ENCODE results near the gene TMEM72.
A peak's percentile ranks its signal among the peaks of the same experiment; 100 is the strongest.
"Not testable (repeated sequence)": the region's sequence is repeated elsewhere in the genome, so short reads cannot be mapped to it uniquely, and the experiment has no call there.

Gene TMEM72

DNA sequence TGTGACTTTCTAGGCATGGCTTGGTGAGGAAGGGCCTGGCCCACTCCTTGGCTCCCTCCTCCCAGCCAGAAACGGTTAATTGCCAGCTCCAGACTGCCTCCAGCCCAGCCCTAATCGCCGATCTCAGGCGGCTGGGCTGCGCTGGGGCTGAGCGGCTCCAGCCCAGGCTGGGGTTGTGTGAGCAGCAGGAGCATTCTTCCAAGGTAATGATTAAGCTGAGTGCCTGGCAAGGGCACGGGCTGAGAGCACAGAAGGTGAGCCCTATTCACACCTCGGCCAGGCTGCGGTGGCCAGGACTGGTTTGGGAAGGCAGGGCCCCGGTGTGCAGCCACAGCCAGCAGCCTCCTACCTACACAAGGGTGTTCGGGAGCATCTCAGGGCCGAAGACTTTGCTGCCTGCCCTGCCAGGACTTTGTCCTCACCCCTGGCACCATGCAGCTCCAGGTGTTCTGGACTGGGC lies at the start of gene TMEM72:
TMEM72 (plus strand) TSS at position 257 of the 460 bp plus-strand sequence; CDS start at position 433, 176 bp downstream.
- Histone ChIP-seq H3K27me3 (ENCODE audit: control insufficient read depth, insufficient read depth, low read length) (no peaks in the 10 kb centered on the region), H3K9me3 (ENCODE audit: control insufficient read depth, low read length) (no peaks in the 10 kb centered on the region), H3K4me3 (ENCODE audit: low read length) (no peak within 1 kb of the TSS), H3K9ac (ENCODE audit: low read length) (no peak within 1 kb of the TSS), H3K4me1 (ENCODE audit: control insufficient read depth, insufficient read depth, low read length) (peaks cover 14% of the 10 kb centered on the region), H3K36me3 (ENCODE audit: control insufficient read depth, insufficient read depth, low read length) (no peaks in the 10 kb centered on the region)

- Histone ChIP-seq H3K9me3 (ENCODE audit: control insufficient read depth, low read length) (peaks cover 4% of the 10 kb centered on the region), H3K27me3 (ENCODE audit: control insufficient read depth, insufficient read depth, low read length) (peaks cover 30% of the 10 kb centered on the region), H3K4me1 (ENCODE audit: control insufficient read depth, insufficient read depth, low read length) (peaks cover 13% of the 10 kb centered on the region), H3K4me3 (ENCODE audit: low read length) (no peak overlapping the region), H3K36me3 (ENCODE audit: control insufficient read depth, insufficient read depth, low read length) (no peaks in the 10 kb centered on the region), H3K9ac (ENCODE audit: low read length) (no peak overlapping the region)
Observed at GRCh38 chr10:44862006-44862751, 49.0 kb upstream of the TMEM72 start.

- no peak overlapping the region for H3K4me3 ChIP-seq (ENCODE audit: low read length)
- no peaks in the 10 kb centered on the region for H3K36me3 ChIP-seq (ENCODE audit: control insufficient read depth, insufficient read depth, low read length)
- H3K4me1 ChIP-seq (ENCODE audit: control insufficient read depth, insufficient read depth, low read length): peaks cover 13% of the 10 kb centered on the region
- H3K9ac ChIP-seq (ENCODE audit: low read length): no peak overlapping the region
- peaks cover 4% of the 10 kb centered on the region for H3K9me3 ChIP-seq (ENCODE audit: control insufficient read depth, low read length)
- peaks cover 30% of the 10 kb centered on the region for H3K27me3 ChIP-seq (ENCODE audit: control insufficient read depth, insufficient read depth, low read length)
Observed at GRCh38 chr10:44862924-44863323, 48.2 kb upstream of the TMEM72 start.

- Histone ChIP-seq H3K4me3 (ENCODE audit: low read length) (no peak overlapping the region), H3K9me3 (ENCODE audit: control insufficient read depth, low read length) (peaks cover 4% of the 10 kb centered on the region), H3K4me1 (ENCODE audit: control insufficient read depth, insufficient read depth, low read length) (peaks cover 13% of the 10 kb centered on the region), H3K27me3 (ENCODE audit: control insufficient read depth, insufficient read depth, low read length) (peaks cover 30% of the 10 kb centered on the region), H3K36me3 (ENCODE audit: control insufficient read depth, insufficient read depth, low read length) (no peaks in the 10 kb centered on the region), H3K9ac (ENCODE audit: low read length) (no peak overlapping the region)
Observed at GRCh38 chr10:44863344-44864047, 47.6 kb upstream of the TMEM72 start.

DNA sequence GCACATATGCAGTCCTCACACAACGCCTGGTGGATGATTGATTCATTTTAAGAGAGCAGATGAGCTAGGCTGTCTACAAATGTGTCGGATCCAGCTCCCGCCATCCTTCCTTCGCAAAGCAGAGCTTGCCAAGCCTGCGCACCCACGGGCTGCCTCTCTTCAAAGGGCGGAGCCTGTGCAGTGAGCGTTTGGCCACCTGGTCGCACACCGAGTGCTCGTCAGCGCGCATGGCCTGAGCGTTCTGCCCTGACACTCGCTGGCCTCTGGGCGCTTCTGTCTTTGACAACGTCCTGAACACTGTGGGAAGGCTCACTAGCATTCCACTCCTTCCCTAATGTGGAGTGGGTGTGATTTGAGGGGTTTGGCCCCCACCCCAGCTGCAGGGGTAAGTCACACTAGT lies 47.1 kb upstream of the TMEM72 start:
- peak overlapping the region; percentile 49 for H3K4me3 ChIP-seq (ENCODE audit: low read length)
- H3K9ac ChIP-seq (ENCODE audit: low read length): peak overlapping the region; percentile 31

DNA sequence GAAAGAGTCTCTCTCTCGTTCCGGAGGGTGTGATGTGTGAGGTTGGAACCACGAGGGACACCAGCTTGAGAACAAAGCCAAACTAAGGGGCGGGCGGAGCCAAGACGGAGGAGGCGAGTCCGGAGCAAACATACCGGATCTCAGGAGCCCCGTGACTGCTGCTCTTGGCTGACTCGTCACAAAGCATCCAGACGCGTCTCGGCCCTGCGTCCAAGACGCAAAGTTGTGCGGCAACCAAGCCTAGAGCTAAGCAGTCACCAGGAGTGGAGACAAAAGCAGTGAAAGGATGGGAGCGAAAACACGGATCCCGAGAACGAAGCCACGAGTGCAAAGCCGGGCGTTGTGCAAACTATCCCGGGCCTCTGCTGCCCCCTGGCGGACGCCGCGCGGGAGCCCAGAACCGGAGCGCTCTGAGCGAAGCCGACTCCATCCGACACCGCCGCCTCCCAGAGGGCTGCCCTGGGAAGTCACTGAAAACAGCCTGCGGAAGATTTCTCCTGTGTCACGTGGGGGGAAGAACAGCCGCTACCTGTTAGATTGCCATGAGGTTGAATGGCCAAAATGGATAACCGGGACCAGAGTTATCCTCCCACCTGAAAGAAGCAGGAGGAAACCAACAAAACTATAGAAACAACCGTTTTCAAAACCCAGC lies 46.4 kb upstream of the TMEM72 start:
- Histone ChIP-seq H3K4me3 (ENCODE audit: low read length) (peak overlapping the region; percentile 49), H3K4me1 (ENCODE audit: control insufficient read depth, insufficient read depth, low read length) (peaks cover 13% of the 10 kb centered on the region), H3K27me3 (ENCODE audit: control insufficient read depth, insufficient read depth, low read length) (peaks cover 30% of the 10 kb centered on the region), H3K9me3 (ENCODE audit: control insufficient read depth, low read length) (peaks cover 4% of the 10 kb centered on the region), H3K9ac (ENCODE audit: low read length) (peak overlapping the region; percentile 31), H3K36me3 (ENCODE audit: control insufficient read depth, insufficient read depth, low read length) (no peaks in the 10 kb centered on the region)

More for the DNA sequence above, 47.1 kb upstream of the TMEM72 start:
- peaks cover 30% of the 10 kb centered on the region for H3K27me3 ChIP-seq (ENCODE audit: control insufficient read depth, insufficient read depth, low read length)
- H3K4me1 ChIP-seq (ENCODE audit: control insufficient read depth, insufficient read depth, low read length): peaks cover 13% of the 10 kb centered on the region
- H3K36me3 ChIP-seq (ENCODE audit: control insufficient read depth, insufficient read depth, low read length): no peaks in the 10 kb centered on the region
- peaks cover 4% of the 10 kb centered on the region for H3K9me3 ChIP-seq (ENCODE audit: control insufficient read depth, low read length)

DNA sequence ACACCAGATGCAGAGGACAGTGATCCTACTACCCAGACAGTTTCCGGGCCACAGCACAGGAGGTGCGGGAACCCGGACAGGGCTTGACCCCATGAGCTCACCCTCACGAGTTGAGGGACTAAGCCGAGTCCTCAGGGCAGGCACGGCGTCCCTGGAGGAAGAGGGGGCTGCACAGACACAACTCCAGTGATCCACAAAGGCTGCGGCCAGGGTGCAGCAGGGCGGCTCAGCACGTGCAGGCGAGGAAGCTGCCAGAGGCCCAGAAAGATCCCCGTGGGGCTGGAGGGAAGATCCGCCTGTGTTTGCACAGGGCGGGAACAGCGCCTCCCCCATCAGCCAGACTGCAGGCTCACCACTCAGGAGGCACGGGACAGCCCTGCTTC lies 45.9 kb upstream of the TMEM72 start:
- H3K4me3 ChIP-seq (ENCODE audit: low read length): no peak overlapping the region
- H3K36me3 ChIP-seq (ENCODE audit: control insufficient read depth, insufficient read depth, low read length): no peaks in the 10 kb centered on the region
- H3K9me3 ChIP-seq (ENCODE audit: control insufficient read depth, low read length): peaks cover 4% of the 10 kb centered on the region
- H3K9ac ChIP-seq (ENCODE audit: low read length): no peak overlapping the region
- peaks cover 30% of the 10 kb centered on the region for H3K27me3 ChIP-seq (ENCODE audit: control insufficient read depth, insufficient read depth, low read length)
- peaks cover 13% of the 10 kb centered on the region for H3K4me1 ChIP-seq (ENCODE audit: control insufficient read depth, insufficient read depth, low read length)

GRCh38 chr10:44866367-44866766 lies 44.8 kb upstream of the TMEM72 start:
- Histone ChIP-seq H3K27me3 (ENCODE audit: control insufficient read depth, insufficient read depth, low read length) (peaks cover 30% of the 10 kb centered on the region), H3K4me1 (ENCODE audit: control insufficient read depth, insufficient read depth, low read length) (peaks cover 13% of the 10 kb centered on the region)
- not testable (repeated sequence) for H3K9ac ChIP-seq (ENCODE audit: low read length); H3K4me3 ChIP-seq (ENCODE audit: low read length); H3K9me3 ChIP-seq (ENCODE audit: control insufficient read depth, low read length); H3K36me3 ChIP-seq (ENCODE audit: control insufficient read depth, insufficient read depth, low read length)

- no peaks in the 10 kb centered on the region for H3K9me3 ChIP-seq (ENCODE audit: control insufficient read depth, low read length)
- H3K36me3 ChIP-seq (ENCODE audit: control insufficient read depth, insufficient read depth, low read length): no peaks in the 10 kb centered on the region
- peaks cover 4% of the 10 kb centered on the region for H3K4me1 ChIP-seq (ENCODE audit: control insufficient read depth, insufficient read depth, low read length)
- no peak overlapping the region for H3K4me3 ChIP-seq (ENCODE audit: low read length)
- peaks cover 10% of the 10 kb centered on the region for H3K27me3 ChIP-seq (ENCODE audit: control insufficient read depth, insufficient read depth, low read length)
- no peak overlapping the region for H3K9ac ChIP-seq (ENCODE audit: low read length)
Observed at GRCh38 chr10:44870031-44870430, 41.1 kb upstream of the TMEM72 start.

GRCh38 chr10:44873160-44873559 lies 38.0 kb upstream of the TMEM72 start:
- H3K4me3 ChIP-seq (ENCODE audit: low read length): no peak overlapping the region
- H3K27me3 ChIP-seq (ENCODE audit: control insufficient read depth, insufficient read depth, low read length): no peaks in the 10 kb centered on the region
- no peaks in the 10 kb centered on the region for H3K4me1 ChIP-seq (ENCODE audit: control insufficient read depth, insufficient read depth, low read length)
- no peak overlapping the region for H3K9ac ChIP-seq (ENCODE audit: low read length)
- no peaks in the 10 kb centered on the region for H3K9me3 ChIP-seq (ENCODE audit: control insufficient read depth, low read length)
- H3K36me3 ChIP-seq (ENCODE audit: control insufficient read depth, insufficient read depth, low read length): no peaks in the 10 kb centered on the region

DNA sequence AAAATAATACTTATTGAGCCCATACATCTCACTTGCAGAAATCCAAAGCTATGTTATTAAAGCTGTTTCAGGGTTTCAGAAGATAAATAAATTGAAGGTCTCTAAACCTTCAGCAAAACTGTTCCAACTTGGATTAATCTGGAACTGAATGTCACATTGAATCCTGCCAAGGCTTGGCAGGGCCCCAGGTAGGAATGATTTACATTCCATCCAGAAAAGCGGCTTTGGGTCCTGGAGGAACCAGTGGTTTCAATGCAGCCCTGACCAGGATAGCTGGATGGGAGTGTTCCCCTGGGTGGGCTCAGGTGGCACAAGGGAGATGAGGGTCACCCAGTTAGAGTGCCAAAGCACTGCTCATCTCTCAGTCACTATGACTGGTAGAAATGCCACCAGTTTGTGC lies 37.0 kb upstream of the TMEM72 start:
- H3K4me3 ChIP-seq (ENCODE audit: low read length): no peak overlapping the region
- H3K36me3 ChIP-seq (ENCODE audit: control insufficient read depth, insufficient read depth, low read length): no peaks in the 10 kb centered on the region
- no peaks in the 10 kb centered on the region for H3K9me3 ChIP-seq (ENCODE audit: control insufficient read depth, low read length)
- no peak overlapping the region for H3K9ac ChIP-seq (ENCODE audit: low read length)
- peaks cover 4% of the 10 kb centered on the region for H3K4me1 ChIP-seq (ENCODE audit: control insufficient read depth, insufficient read depth, low read length)
- H3K27me3 ChIP-seq (ENCODE audit: control insufficient read depth, insufficient read depth, low read length): peaks cover 5% of the 10 kb centered on the region

Measured in mucosa of stomach (tissue), 1 donor.